PC-3 (cell line): ENCODE results near the gene ASIC3.

Experiments
- EZH2 ChIP-seq: fragments of 300-600 bp; sonication (generic); IDR thresholded peaks from one replicate; pipeline ENCODE4 v1.6.1; 2017; ENCODE audit warnings: antibody characterized with exemption, mild to moderate bottlenecking, low read length; ENCODE audit not compliant: unreplicated experiment
- TF ChIP-seq, protein P1 (sequence below): fragments of 300-600 bp; sonication (generic); conservative IDR thresholded peaks from 2 replicates; pipeline ENCODE4 v1.5.1; 2017; ENCODE audit warnings: antibody characterized with exemption, low read depth, mild to moderate bottlenecking, low read length

- TF ChIP-seq, protein P1, sequence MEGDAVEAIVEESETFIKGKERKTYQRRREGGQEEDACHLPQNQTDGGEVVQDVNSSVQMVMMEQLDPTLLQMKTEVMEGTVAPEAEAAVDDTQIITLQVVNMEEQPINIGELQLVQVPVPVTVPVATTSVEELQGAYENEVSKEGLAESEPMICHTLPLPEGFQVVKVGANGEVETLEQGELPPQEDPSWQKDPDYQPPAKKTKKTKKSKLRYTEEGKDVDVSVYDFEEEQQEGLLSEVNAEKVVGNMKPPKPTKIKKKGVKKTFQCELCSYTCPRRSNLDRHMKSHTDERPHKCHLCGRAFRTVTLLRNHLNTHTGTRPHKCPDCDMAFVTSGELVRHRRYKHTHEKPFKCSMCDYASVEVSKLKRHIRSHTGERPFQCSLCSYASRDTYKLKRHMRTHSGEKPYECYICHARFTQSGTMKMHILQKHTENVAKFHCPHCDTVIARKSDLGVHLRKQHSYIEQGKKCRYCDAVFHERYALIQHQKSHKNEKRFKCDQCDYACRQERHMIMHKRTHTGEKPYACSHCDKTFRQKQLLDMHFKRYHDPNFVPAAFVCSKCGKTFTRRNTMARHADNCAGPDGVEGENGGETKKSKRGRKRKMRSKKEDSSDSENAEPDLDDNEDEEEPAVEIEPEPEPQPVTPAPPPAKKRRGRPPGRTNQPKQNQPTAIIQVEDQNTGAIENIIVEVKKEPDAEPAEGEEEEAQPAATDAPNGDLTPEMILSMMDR: no peak
- no peak for TF ChIP-seq EZH2
Measured at GRCh38 chr7:151073990-151074389, 25.7 kb downstream of the ASIC3 start.
